Right hindlimb (tissue), 1 donor: ENCODE results near the gene UBE3D.
"Not testable (repeated sequence)": the region's sequence is repeated elsewhere in the genome, so short reads cannot be mapped to it uniquely, and the experiment has no call there.

Experiments used
- DNase-seq: peaks from one replicate; pipeline ENCODE4 v3.0.0-alpha.2; 2018

The UBE3D gene

DNA sequence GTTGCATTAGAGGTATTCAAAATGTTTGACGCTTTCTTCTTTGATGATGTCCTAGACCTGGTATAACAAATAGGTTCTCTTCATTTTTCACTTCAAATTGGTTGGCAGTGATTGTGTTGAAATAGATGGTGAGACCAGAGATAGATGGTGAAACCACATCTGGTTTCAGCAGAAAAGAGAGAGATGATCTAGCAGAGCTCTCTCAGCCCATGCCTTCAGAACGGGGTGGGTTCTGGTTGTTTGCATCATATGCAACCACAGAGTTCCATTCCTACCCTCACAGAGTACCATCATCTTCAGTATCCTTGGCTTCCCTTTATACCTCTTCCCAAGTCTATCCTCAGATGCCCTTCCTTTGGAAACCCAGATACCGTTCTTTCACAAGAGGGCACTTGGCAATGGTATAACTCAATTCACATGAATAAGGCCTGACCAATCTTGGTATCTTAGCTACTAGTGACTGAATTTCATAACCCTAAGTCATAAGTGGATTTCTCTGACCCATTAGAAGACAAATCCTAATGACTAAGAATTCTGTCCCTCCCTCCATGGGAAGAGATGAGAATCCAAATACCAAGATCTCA is 93.7 kb downstream of the UBE3D start:
- no peak for DNase-seq

DNA sequence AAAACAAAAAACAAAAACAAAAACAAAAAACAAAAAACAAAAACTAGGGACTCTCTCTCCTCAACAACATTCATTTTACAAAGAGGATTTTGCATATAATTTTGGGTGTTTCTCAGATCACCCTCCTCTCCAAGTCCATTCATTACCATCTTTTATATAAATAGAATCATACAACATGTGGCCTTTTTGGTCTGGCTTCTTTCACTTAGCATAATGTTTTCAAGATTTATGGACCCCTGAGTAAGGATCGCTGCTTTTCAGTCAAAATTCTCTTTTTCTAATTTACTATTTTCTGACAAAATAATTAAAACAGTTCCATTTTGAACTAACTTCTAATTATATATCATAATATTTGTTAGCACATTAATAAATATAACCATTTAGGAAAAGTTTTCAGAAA is 94.8 kb downstream of the UBE3D start:
- no peak for DNase-seq

DNA sequence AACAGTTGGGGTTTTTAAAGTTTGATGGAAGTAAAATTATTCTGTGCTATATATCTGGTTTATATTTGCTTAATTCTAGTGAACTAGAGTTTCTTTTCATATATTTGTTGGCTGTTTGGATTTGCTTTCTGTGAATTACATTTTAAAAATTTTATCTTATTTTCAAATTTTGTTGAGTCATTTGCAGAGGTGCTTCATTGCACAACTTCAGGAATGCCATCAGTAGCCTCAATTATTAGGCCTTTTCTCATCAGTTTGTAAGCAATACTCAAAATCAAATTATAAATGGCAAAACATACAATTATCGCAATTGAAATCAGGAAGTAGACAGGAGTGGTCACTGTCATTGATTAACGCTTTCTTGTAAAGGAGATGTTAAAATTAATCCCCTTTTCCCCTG is 96.9 kb downstream of the UBE3D start:
- no peak for DNase-seq

DNA sequence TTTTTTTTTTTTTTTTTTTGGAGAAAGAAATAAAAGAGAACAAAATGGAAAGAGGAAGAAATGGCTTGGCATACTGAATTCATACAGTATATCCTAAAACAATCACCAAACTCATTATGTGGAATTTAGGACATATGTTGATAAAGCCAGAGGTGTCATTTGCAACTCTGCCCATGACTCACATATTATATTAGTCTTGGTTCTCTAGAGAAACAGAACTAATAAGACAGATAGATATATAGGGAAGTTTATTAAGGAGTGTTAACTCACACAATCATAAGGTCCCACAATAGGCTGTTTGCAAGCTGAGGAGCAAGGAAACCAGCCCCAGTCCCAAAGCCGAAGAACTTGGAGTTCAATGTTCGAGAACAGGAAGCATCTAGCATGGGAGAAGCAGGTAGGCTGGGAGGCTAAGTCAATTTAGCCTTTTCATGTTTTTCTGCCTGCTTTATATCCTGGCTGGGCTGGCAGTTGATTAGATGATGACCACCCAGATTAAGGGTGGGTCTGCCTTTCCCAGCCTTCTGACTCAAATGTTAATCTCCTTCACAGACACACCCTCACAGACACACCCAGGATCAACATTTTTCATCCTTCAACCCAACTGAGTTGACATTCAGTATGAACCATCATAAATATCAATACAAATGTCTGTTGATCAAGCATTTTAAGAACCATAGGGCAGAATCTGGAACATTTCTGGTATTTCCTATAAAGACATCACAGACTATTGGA is 102.3 kb downstream of the UBE3D start:
- no peak for DNase-seq

DNA sequence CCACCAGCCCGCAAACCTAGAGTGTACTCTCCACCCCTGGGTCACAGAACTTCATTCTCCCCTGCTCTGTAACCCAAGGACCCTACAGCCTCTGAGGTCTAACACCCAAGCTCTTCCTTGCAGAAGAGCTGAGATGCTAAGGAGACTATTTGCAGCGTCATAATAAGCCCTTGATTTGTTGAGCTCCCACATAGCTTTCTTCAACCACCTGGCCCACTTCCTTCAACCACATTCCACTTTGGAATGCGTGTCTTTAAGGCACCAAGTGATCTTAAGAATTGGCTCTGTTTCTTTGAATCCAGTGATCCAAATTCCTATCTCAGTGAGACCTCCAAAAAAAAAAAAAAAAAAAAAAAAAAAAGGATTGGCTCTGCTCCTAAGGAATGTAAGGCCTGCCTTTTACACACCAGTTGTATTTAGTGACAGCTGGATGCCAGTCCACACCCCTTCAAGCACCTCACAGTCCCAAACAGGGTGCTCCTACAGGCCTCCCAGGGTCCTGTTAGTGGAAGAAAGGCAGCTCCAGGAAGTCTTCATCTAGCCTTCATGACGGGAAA is 106.2 kb downstream of the UBE3D start:
- DNase-seq, result no peak

DNA sequence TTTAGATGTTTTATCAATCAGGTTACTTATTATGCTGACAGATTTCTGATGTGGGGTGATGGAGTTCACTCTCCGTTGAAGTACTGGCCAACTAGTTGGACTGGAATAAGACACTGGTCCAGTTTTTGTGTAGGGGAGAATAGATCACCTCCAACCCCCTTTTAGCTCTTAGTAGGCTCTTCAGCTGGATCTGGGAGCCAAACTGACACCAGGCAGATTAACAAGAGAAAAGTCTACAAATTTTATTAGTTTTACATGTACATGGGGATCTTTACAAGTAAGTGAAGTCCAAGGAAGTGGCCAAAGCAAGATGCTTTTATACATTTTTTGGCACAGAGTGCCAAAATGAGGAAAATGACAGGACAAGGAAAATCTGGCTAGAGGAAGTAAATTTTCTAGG is 107.1 kb downstream of the UBE3D start:
- DNase-seq, result no peak

DNA sequence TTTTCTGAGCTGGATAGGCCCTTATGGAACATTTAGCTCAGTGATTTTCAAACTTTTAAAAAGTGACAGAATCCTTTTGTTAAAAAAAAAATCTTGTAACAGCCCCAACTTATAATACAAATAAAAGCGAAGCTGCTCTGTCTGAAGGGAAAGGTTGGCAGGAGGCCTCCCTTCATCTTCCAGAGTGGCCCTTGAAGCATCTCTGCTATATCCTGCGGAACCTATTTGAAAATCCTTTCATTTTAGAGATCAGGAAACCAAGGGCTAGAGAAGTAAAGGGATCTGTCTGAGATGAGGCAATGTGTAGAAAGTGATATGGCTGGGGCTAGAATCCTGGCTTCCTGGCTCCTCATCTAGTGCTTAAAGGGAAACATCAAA is 107.8 kb downstream of the UBE3D start:
- no peak for DNase-seq

DNA sequence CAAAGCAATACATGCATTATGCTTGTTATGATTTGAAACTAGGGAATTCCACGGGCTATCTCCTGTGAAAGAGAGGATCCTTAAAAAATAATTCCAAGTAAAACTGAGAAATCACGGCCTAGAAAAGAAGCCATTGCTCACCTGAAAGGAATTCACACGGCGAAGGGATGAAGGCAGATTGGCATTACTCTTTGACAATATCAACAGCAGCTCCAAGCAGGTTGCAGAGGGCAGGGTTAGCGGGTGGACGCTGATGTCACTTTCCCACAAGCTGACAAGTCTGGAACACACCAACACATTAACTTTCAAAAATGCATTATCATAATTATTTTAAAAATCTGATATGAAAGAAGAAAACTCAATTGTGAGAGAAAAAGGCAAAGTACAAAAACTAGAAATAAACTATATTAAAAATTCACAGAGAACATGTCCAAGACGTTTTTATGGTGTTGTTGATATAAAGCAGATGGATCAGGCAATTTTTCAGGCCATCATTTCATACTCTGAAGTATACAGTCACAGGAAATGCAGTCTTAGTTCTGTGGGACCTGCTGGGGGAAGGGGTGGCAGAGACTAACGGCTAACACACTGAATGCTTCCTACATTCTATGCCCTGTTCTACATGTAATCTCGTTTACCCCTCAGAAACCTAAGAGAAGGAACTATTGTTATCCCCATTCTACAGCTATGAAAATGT is 108.3 kb downstream of the UBE3D start:
- no peak for DNase-seq

DNA sequence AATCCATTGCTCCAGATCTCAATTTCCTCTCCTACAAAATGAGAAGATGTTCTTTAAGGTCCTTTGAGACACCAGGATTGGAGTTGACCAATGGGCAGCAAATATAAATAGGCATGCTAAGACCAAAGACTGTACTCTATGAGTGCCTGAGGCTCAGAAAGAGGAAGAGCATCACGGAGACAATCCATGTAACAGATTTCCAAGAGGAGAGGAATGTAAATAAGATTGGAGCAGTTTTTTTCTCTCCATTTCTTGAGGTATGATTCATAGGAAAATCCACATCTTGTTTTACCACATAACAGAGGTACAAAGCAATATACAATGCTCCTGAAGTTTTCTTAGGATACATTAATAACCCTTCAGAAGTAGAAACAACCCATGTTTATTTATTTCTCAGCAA is 109.8 kb downstream of the UBE3D start:
- DNase-seq, result no peak

DNA sequence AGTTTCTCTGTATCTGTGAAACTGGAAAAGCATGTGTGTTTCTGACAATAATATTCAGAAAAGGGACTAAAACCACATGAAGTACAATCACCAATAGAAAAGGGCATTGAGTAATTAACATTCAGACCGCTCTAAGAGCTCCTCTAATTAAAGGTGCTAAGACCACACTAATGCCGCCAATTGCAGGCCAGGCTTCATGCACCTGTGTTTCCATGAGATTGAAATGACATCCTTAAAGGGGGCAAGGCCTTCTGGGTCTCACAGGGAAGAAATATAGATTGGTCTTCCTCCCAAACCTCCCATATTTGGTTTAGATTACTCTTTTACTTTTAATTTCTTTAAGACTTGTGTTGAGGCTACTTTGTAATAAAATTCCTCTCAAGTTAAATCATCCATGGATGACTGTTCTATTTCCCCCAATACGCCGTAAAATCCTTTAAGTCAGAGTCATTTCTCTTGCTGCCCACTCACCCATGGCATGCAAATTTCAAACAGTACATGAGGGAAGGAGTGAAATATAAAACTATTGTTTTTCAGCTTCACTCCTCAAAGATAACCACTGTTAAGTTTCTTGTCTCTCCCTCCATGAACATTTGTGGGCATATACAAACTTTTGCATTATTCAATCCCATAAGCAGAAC is 110.6 kb downstream of the UBE3D start:
- no peak for DNase-seq

DNA sequence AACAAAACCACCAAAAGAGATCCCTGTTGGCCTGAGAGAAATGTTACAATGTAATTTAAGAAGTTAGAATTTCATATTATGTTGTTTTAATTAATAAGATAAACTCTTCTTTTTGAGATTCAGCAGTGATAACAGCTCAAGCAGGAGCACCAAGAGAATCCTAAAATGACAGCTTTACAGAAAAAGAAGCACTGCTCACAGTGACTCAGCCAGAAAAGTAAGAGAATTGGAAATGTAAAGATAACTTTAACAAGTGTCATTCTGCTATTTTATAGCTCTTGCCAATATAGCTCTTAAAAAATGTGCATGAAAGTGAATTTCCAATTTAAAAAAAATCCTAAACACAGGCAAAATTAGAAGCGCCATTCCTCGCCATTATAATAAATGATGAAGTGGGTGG is 111.3 kb downstream of the UBE3D start:
- DNase-seq, result no peak

DNA sequence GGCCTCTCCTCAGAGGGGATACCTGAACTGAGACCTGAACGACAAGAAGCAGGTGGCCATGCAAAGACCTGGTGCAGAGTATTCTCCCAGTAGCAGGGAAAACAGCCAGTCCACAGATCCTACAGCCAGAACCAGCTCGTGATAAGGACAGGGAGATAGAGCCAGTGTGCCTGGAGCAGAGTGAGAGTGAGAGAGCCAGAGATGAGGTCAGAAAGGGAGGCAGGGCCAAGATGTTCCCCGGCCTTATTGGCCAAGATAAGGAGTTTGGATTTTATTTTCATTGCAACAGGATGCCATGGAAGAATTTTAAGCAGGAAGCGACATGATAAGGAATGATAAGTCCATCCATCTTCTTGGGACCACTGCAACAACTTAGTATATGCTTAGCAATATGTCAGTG is 111.8 kb downstream of the UBE3D start:
- no peak for DNase-seq

DNA sequence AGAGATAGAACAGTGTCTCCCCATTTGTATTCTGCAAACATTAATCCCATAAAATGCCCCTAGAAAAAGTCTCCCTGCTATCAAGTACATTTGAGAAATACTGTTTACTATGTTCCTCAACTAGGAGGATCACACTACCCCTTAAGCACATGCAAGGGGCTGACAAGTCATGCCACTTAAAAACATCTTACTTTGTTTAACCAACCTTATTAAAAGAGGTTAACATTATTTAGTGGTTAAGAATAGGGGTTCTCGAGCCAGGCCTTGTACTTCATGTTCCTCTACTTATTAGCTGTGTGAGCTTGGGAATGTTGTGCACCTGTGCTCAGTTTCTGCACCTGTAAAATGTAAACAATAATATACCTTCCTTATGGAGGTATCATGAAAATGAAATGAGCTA is 113.7 kb downstream of the UBE3D start:
- no peak for DNase-seq

DNA sequence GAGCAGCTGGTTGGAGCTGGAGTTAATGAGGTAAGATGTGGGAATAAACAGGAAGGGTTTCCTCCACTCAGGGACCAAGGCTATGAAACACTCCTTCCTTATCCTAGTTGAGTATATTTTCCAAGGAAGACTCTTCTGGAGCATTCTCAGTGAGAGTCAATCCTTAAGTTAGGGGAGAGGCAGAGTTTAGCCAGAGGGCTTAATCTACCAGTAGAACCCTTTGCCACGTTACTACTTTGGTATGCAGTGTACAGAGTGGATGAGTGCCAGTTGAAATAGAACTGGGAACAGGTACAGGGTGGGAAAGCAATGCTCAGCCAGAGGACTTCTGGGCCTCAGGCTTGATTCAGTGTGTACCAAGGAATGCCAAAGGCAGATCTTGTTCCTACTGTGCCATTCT is 114.3 kb downstream of the UBE3D start:
- no peak for DNase-seq

DNA sequence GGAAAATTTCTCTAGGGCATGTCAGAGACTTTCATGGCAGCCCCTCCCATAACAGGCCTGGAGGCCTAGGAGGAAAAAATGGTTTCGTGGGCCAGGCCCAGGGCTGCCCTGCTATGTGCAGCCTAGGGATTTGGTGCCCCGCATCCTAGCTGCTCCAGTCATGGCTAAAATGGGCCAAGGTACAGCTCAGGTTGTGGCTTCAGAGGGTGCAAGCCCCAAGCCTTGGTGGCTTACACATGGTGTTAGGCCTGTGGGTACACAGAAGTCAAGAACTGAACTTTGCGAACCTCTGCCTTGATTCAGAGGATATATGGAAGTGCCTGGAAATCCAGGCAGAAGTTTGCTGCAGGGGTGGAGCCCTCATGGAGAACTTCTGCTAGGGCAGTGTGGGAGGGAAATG is 134.7 kb downstream of the UBE3D start:
- not testable (repeated sequence) for DNase-seq

DNA sequence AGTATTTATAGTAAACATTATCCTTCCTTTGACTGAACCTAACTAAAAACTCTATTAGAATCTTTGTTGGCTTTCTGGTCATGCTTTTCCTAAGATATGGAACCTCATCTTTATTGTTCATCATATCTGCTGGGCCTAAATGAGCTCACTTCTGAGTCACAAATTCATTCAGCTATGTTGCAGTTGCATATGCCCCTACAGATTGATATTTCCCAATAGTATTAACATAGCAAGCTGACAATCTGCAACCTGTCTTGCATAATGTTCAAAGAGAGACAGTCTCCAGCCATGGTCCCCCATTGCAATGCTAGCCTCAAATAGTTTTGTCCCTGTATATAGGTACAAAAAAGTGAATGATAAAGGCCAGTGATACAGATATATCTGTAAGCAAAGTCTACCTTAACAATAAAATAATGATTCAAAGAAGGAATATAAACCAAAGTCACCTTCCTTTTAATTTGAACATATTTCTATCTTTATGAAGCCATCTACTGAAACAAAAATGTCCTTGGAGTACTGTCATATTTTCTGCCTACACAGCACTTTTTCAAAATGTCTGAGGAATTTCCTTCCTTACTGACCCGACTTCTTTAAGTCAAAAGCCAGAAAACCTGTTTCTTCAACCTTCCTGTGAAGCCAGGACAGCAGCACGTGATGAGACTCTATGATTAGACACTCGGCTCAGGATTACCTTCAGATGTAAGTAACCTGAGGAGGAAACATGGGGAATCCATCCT is 140.7 kb downstream of the UBE3D start:
- no peak for DNase-seq

DNA sequence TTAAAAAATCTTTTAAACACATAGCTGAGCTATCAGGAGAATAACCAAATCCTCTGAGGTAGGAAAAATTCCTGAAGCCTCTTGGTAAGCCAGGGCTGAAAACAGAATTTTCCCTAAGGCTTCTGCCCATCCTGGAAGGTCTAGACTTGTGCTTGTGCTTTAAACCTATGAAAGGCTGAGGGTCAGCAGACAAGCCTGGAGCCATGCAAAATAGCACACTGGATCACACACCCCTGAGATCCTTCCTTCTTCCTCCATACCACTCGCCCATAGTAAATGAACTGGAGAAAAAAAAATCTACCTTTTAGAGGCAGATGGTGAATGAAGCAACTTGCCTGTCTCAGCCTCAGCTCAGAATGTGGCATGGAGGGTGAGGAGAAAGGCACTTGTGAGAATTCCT is 144.4 kb downstream of the UBE3D start:
- no peak for DNase-seq

DNA sequence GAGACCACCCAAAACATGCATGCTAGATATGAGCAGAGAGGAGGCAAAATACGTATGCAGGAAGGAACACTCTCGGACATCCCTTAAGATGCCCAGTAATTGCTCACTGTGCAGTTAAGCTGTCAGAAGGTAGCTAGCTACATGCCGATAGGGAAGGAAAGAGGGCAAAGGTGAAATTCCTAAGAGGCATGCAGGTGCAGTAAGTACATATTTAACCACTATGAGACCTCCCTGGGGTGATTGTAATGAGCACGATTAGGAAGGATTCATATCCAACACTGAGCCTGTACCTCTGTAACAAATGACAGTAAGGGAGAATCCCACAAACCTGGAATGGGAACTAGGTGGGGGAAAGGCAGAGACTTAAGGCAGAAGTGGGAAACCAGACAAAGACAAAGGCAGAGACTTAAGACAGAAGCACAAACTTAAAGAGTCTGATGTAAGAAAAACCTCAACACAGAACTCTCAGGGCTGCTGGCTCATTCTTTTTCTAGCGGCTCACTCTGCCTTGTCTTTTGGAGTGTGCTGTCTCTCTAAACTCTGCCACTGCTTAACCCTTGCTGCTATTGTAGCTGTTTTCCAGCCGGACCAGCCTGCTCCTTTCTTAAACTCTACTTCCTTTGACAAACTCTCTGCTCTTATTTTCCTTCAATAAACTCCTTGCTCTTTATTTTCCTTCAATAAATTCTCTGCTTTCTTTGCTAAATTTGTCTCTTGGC is 148.1 kb downstream of the UBE3D start:
- no peak for DNase-seq

DNA sequence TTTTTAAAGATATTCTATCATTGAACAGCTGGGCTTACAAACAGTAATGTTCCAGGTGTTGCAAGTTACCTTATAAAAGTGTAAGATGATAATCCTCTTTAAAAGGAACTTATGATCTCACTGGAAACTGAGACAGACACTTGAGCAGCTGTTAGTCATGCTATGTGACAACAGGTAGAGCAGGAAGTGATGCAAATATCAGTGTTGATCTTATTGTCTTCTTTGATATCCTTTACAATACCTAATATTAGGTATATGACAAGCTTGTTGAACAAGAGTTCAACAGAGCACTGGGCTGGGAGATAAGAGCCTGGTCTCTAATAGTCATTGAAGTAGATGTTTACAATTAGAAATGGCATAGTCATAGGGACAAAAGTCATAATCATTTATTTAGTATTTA is 150.0 kb downstream of the UBE3D start:
- no peak for DNase-seq

DNA sequence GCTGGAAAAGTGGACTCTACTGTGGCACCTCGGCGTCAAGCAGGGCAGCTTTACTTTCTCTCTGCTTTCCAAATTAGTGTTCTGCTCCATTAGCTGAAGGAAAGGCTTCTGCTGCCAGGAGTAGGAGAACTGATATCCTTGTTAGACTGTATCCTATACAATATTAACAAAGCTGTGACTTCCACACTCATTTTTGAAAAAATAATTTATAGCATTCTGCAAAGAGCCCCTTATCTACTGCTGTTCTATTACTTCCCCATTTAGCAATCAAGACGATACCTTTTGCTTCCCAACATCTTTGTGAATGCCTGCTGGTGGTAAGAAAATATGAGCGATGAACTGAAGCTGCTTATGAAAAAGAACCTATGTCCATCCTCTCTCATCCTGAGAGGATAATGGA is 151.1 kb downstream of the UBE3D start:
- no peak for DNase-seq

DNA sequence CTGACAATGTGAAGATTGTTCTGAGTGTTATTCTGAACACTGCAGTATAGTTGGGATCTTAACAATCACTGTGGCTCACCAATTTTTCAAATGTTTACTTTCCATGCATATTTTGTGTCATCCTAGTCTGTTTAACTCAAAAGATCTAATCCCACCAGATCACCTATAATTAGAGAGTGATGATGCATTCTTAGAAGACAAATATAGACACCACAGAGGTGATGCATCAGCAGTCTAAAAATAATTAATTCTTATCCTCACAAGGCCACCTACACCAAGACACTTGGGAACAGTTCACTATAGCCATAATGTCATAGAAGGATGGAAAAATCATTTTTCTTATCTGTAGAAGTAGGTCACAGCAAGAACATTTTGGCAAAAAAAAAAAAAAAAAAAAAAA is 154.8 kb downstream of the UBE3D start:
- no peak for DNase-seq

DNA sequence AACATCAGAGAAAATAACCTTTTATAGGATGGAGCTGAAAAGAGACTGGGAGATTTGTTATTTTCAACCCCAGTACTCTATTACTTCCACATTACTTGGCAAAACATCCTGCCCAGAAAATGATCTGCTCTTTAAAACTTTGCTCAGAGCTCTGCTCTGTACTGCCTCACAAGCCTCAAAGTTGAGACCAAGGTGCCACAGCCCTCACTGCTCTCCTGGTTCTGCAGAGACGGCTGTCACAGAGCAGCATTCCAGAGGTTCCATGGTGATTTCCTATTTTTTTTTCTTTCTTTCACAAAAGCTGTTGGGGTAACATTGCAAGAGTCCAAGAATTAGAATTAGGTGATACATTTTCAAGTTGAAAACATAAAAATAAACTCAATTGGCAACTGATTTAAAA is 155.2 kb downstream of the UBE3D start:
- DNase-seq, result no peak
